ENCODE data around the gene ALCAM. TPM values are rescaled to one million over a fixed set of nuclear protein-coding genes. Genes with fewer than 3 reads are reported as not detected.

ALCAM gene
- total RNA-seq, 1 experiment from 2014 or later, result 0.41 TPM

DNA sequence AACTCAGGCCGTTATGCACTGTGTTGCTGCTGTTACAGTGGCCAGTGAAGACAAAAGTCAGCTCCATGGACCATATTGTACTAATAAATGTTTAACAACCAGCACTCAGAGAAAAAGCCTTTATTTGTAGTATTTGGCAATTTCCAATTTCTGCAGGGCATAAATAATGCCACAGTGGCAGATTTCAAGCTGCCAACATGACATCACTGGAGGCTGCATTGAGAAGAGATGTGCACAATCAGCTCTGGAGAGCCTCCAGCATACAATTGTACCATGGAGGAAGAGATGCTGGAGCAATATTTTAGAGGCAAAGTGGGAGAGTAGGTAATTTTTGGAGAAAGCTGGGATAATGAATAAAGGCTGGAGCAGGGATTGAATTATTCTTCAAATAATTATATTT lies 9.7 kb upstream of the ALCAM start:
- no TSS peak for BruUV-seq (replicated peaks)

DNA sequence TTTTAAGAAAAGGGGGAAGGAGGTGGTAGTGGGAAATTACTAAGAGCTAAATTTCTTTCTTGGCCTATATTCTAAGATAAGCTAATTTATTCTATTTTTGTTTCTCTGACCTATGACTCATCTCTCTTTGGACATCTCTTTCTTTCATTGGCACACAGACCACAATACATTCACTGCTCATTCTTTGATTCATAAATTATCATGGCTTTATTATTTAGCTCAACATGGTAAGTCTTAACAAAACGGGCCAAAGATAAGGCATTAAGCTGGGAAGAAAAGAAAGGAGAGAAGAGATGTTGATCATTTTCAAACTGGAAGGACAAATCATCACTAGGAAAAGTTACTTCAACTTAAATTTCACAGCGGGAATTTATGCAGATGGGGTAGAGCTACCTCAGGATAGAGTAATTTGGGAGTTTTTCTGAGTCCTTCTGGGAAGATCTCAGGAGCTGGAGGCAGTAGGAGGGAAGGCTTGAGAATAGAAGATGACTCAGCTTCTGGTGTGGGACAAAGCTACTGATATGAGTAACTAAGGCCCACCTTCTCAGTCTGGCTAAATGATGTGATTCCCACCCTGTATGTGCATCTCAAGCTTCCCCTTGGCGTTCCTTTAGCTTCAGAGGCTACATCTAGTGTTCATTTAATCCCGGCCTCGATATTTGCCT lies 7.5 kb upstream of the ALCAM start:
- H3K4me3 Mint-ChIP-seq (ENCODE audit: unreplicated experiment), result no peak overlapping the region
- H3K27ac Mint-ChIP-seq (ENCODE audit: unreplicated experiment), result no peak overlapping the region
- no peaks in the 10 kb centered on the region for H3K27me3 ChIP-seq (replicated peaks; ENCODE audit: control insufficient read depth, insufficient read depth, low read length)
- H3K27me3 Mint-ChIP-seq (ENCODE audit: insufficient read depth, unreplicated experiment), result peaks cover 9% of the 10 kb centered on the region
- TF ChIP-seq, protein P1, sequence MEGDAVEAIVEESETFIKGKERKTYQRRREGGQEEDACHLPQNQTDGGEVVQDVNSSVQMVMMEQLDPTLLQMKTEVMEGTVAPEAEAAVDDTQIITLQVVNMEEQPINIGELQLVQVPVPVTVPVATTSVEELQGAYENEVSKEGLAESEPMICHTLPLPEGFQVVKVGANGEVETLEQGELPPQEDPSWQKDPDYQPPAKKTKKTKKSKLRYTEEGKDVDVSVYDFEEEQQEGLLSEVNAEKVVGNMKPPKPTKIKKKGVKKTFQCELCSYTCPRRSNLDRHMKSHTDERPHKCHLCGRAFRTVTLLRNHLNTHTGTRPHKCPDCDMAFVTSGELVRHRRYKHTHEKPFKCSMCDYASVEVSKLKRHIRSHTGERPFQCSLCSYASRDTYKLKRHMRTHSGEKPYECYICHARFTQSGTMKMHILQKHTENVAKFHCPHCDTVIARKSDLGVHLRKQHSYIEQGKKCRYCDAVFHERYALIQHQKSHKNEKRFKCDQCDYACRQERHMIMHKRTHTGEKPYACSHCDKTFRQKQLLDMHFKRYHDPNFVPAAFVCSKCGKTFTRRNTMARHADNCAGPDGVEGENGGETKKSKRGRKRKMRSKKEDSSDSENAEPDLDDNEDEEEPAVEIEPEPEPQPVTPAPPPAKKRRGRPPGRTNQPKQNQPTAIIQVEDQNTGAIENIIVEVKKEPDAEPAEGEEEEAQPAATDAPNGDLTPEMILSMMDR (IDR thresholded peaks at IDR 0.05; ENCODE audit: insufficient read depth in 1 of 2, low read depth in 1 of 2, low read length in 1 of 2, severe bottlenecking in 1 of 2, unreplicated experiment in 1 of 2), result no peak
- no peaks in the 10 kb centered on the region for H3K4me1 ChIP-seq
- no peaks in the 10 kb centered on the region for H3K36me3 Mint-ChIP-seq (ENCODE audit: insufficient read depth, unreplicated experiment)
- no peaks in the 10 kb centered on the region for H3K36me3 ChIP-seq (ENCODE audit: control insufficient read depth, insufficient read depth, low read length)
- ChIA-PET POLR2A (no interaction called here), CTCF (no interaction called here)
- no peaks in the 10 kb centered on the region for H3K4me1 Mint-ChIP-seq (ENCODE audit: low read depth, unreplicated experiment)
- no peaks in the 10 kb centered on the region for H3K9me3 Mint-ChIP-seq (ENCODE audit: unreplicated experiment)
- no peak overlapping the region for H3K4me3 ChIP-seq (ENCODE audit: low read depth, low read length)
- no peaks in the 10 kb centered on the region for H3K9me3 ChIP-seq
- intact Hi-C loops (cut with micrococcal nuclease; ENCODE audit: unreplicated experiment), result no loop called here
- DNase-seq, result no peak
- BruUV-seq (replicated peaks), result no TSS peak

More for the DNA sequence above, 9.7 kb upstream of the ALCAM start:
- Mint-ChIP-seq H3K36me3 (ENCODE audit: insufficient read depth, unreplicated experiment) (no peaks in the 10 kb centered on the region), H3K9me3 (ENCODE audit: unreplicated experiment) (no peaks in the 10 kb centered on the region), H3K27me3 (ENCODE audit: insufficient read depth, unreplicated experiment) (peaks cover 6% of the 10 kb centered on the region), H3K27ac (ENCODE audit: unreplicated experiment) (no peak overlapping the region), H3K4me1 (ENCODE audit: low read depth, unreplicated experiment) (no peaks in the 10 kb centered on the region), H3K4me3 (ENCODE audit: unreplicated experiment) (no peak overlapping the region)
- intact Hi-C loops (cut with micrococcal nuclease; ENCODE audit: unreplicated experiment), result no loop called here
- Histone ChIP-seq H3K36me3 (ENCODE audit: control insufficient read depth, insufficient read depth, low read length) (no peaks in the 10 kb centered on the region), H3K27me3 (replicated peaks; ENCODE audit: control insufficient read depth, insufficient read depth, low read length) (no peaks in the 10 kb centered on the region), H3K4me3 (ENCODE audit: low read depth, low read length) (no peak overlapping the region), H3K4me1 (no peaks in the 10 kb centered on the region), H3K9me3 (no peaks in the 10 kb centered on the region)
- ChIA-PET CTCF (no interaction called here), POLR2A (no interaction called here)
- DNase-seq, result no peak
- TF ChIP-seq, protein P1 (IDR thresholded peaks at IDR 0.05; ENCODE audit: insufficient read depth in 1 of 2, low read depth in 1 of 2, low read length in 1 of 2, severe bottlenecking in 1 of 2, unreplicated experiment in 1 of 2), result no peak

DNA sequence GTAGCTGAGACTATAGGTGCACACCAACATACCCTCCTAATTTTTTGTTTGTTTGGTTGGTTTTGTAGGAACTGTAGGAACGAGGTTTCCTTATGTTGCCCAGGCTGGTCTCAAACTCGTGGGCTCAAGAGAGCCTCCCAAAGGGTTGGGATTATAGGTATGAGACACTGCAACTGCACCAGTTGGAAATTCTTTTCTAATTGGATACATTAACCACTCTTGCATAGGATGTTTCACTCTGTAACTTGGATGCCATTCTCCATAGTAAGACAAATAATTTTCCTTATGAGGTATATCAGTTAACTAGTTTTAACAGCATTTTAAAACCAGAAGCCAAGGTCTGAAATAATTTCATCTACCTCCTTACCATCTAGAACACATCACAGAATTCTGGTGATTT lies 6.7 kb upstream of the ALCAM start:
- Mint-ChIP-seq H3K4me1 (ENCODE audit: low read depth, unreplicated experiment) (peaks cover 5% of the 10 kb centered on the region), H3K27me3 (ENCODE audit: insufficient read depth, unreplicated experiment) (peaks cover 12% of the 10 kb centered on the region), H3K4me3 (ENCODE audit: unreplicated experiment) (no peak overlapping the region), H3K27ac (ENCODE audit: unreplicated experiment) (no peak overlapping the region), H3K9me3 (ENCODE audit: unreplicated experiment) (no peaks in the 10 kb centered on the region), H3K36me3 (ENCODE audit: insufficient read depth, unreplicated experiment) (no peaks in the 10 kb centered on the region)
- intact Hi-C loops (cut with micrococcal nuclease; ENCODE audit: unreplicated experiment), result loop anchor here (10.0 kb wide), 1 partner anchor 735 kb away; no protein-coding TSS in a partner anchor
- TF ChIP-seq, protein P1 (IDR thresholded peaks at IDR 0.05; ENCODE audit: insufficient read depth in 1 of 2, low read depth in 1 of 2, low read length in 1 of 2, severe bottlenecking in 1 of 2, unreplicated experiment in 1 of 2), result no peak
- POLR2A ChIA-PET, result no interaction called here
- Histone ChIP-seq H3K4me1 (0 out of 2 replicates have a peak, but pooled peaks cover 2% of the 10 kb centered on the region), H3K27me3 (replicated peaks; ENCODE audit: control insufficient read depth, insufficient read depth, low read length) (no peaks in the 10 kb centered on the region), H3K36me3 (ENCODE audit: control insufficient read depth, insufficient read depth, low read length) (no peaks in the 10 kb centered on the region), H3K4me3 (ENCODE audit: low read depth, low read length) (no peak overlapping the region), H3K9me3 (no peaks in the 10 kb centered on the region)
- BruUV-seq (replicated peaks), result no TSS peak
- DNase-seq, result no peak
- CTCF ChIA-PET, result no interaction called here
